ENCODE results near the gene VSIG2. TPM values are rescaled to one million over a fixed set of nuclear protein-coding genes. Genes with fewer than 3 reads are reported as not detected.

The VSIG2 gene
- polyA plus RNA-seq, 6 donors from 2014 or later = 0.29 TPM; not detected in 5

DNA sequence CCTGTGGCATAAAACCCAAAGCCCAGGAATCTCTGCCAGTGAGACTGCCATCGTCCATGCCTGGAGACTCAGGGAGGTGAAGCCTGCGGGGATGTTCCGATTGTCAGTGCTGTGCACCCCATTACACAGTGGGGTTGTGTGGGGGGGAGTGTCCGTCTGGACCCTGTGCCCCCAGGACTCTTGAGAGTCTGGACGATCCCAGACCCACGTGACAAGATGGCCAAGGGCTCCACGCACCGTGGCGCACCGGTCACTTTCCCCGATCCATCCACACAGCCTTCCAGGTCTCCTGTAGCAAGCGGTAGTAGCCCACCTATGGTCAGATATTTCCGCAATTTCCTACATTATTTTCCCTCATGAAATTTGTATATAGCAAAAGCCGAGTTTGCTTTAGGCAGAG is 33.3 kb downstream of the VSIG2 start:
- Mint-ChIP-seq H3K27ac (no peak overlapping the region), H3K27me3 (peaks cover 71 to 89% (median 73%) of the 10 kb centered on the region in 3 donors), H3K4me1 (peaks cover 39 to 50% (median 47%) of the 10 kb centered on the region in 3 donors), H3K36me3 (peaks cover 5 to 10% of the 10 kb centered on the region in 2 donors), H3K9me3 (no peaks in the 10 kb centered on the region), H3K4me3 (peak overlapping the region in 5 of 8 donors; percentile 17 to 78 (median 45))
- DNase-seq (no peak), ATAC-seq (ENCODE audit: low read depth in 2 of 2) (no peak)

DNA sequence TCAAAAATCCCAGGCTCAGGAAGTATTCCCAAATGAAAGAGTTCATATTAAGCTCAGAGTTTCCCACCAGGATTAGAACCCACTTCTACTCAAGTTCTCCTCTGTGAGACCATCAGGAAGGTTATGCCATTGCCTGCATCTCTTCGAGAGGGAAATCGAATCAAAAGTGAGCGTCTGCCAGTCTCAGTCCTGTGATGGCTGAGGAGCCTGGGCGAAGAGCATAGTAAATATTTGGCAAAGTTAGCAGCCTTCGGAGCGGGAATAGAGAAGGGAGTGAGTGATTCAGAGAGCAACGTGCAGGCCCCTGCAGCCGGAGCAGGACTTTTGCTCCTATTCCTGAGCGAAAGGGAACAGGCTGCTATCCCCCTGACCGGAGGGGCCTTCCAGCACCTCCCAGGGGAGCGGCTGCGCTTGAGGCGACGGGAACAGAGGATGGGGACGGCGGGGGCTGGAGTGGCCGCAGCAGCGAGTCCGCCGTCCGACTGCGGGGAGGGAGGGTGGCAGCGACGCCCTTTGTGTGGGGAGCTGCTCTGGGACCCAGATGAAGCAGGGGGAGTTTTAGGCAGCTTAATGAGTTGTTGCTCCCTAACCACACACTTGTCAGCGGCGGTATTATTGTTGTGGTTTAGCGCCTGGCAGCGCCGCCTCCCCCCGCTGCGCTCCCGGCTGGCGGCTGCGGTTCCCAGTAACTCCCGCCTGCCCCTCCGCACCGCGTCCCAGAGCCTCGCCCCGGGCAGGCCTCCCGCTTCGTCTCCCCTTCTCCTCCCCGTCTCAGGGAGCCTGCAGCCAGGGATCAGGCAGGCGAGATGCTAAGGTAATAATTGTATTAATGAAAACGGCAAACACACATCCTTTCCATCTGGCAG is 34.0 kb downstream of the VSIG2 start:
- DNase-seq (no peak), ATAC-seq (ENCODE audit: low read depth in 2 of 2) (peak; percentile 65 to 76)
- H3K4me1 Mint-ChIP-seq = peaks cover 34 to 42% (median 40%) of the 10 kb centered on the region in 3 donors
- H3K36me3 Mint-ChIP-seq = peaks cover 5 to 10% of the 10 kb centered on the region in 2 donors
- H3K27ac Mint-ChIP-seq = peak overlapping the region in 1 of 6 donors; percentile 57
- no peaks in the 10 kb centered on the region for H3K9me3 Mint-ChIP-seq
- H3K4me3 Mint-ChIP-seq = peak overlapping the region; percentile 66 to 90 (median 86)
- peaks cover 69 to 95% (median 76%) of the 10 kb centered on the region in 3 donors for H3K27me3 Mint-ChIP-seq

DNA sequence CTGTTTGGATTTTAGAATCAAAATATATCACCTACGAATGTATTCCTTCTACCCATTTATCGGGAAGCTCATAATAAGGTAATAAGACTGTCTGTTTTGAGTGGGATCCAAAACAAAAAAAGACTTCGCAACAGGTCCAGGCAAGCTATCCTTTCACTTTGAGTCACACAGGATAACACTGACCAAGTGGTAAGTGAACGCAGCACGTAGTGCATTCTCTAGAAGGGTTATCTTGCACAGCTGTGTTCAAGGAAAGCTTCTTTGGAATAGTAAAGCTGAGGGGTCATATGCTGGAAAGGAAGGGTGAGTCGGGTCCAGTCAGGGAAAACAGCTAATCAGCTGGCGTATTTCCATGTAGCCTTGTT is 34.7 kb downstream of the VSIG2 start:
- H3K27me3 Mint-ChIP-seq = peaks cover 63 to 88% (median 71%) of the 10 kb centered on the region in 3 donors

GRCh38 chr11:124716591-124716990 is 35.5 kb downstream of the VSIG2 start:
- peaks cover 20 to 28% (median 25%) of the 10 kb centered on the region in 3 donors for H3K4me1 Mint-ChIP-seq
- H3K27ac Mint-ChIP-seq = no peak overlapping the region
- peaks cover 54 to 80% (median 66%) of the 10 kb centered on the region in 3 donors for H3K27me3 Mint-ChIP-seq
- peak overlapping the region in 3 of 8 donors; percentile 13 to 42 (median 37) for H3K4me3 Mint-ChIP-seq
- no peak for DNase-seq
- H3K36me3 Mint-ChIP-seq = peaks cover 5 to 10% of the 10 kb centered on the region in 2 donors
- H3K9me3 Mint-ChIP-seq = no peaks in the 10 kb centered on the region
- ATAC-seq (ENCODE audit: low read depth in 2 of 2) = no peak

More for the DNA sequence above, 34.7 kb downstream of the VSIG2 start:
- peak overlapping the region; percentile 66 to 90 (median 86) for H3K4me3 Mint-ChIP-seq
- H3K36me3 Mint-ChIP-seq = peaks cover 5 to 10% of the 10 kb centered on the region in 2 donors
- H3K9me3 Mint-ChIP-seq = no peaks in the 10 kb centered on the region
- no peak for ATAC-seq (ENCODE audit: low read depth in 2 of 2)
- no peak for DNase-seq
- peaks cover 27 to 36% (median 33%) of the 10 kb centered on the region in 3 donors for H3K4me1 Mint-ChIP-seq
- H3K27ac Mint-ChIP-seq = no peak overlapping the region

DNA sequence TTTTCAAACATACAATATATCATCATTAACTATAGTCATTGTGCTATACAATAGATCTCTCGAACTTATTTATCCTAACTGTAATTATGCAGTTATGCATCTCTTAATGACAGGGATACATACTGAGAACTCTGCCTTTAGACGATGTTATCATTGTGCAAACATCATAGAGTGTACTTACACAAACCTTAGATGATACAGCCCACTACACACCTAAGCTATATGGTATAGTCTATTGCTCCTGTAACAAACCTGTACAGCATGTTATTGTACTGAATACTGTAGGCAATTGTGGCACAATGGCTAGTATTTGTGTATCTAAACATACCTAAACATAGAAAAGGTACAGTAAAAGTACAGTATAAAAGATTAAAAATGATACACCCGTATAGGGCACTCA is 39.7 kb downstream of the VSIG2 start:
- Mint-ChIP-seq H3K4me1 (peaks cover under 1 to 7% (median 1%) of the 10 kb centered on the region in 3 donors), H3K27me3 (peaks cover 28 to 45% (median 37%) of the 10 kb centered on the region in 3 donors)

DNA sequence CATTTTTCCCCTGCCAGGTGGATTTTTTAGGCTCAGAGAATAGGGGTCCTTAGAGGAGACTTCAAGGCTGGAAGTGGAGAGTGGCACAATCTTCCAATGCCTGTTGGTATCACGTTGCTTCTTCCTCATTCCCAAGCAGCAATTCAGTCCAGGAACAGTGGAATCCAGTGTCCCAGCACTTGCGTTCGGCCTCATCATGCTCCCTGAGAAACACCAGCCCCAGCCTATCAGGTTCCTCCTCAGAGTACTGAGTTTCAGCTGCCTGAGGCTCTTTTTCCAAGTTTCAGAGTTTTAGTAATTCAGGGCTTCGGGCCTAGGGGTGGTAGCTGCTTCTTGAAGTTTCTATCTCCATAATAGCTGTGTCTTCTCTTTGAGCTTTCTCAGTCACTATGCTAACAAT is 44.2 kb downstream of the VSIG2 start:
- peaks cover 18 to 20% of the 10 kb centered on the region in 2 donors for H3K36me3 Mint-ChIP-seq
- no peak overlapping the region for H3K27ac Mint-ChIP-seq
- DNase-seq (no peak), ATAC-seq (ENCODE audit: low read depth in 2 of 2) (no peak)
- no peaks in the 10 kb centered on the region for H3K4me1 Mint-ChIP-seq
- no peak overlapping the region for H3K4me3 Mint-ChIP-seq
- peaks cover 6 to 21% (median 8%) of the 10 kb centered on the region in 3 donors for H3K27me3 Mint-ChIP-seq
- H3K9me3 Mint-ChIP-seq = peaks cover 8 to 18% (median 15%) of the 10 kb centered on the region in 7 donors

More for the DNA sequence above, 39.7 kb downstream of the VSIG2 start:
- peaks cover 4 to 12% (median 7%) of the 10 kb centered on the region in 7 donors for H3K9me3 Mint-ChIP-seq
- no peak overlapping the region for H3K27ac Mint-ChIP-seq
- H3K36me3 Mint-ChIP-seq = peaks cover 13 to 24% of the 10 kb centered on the region in 2 donors
- no peak for DNase-seq
- H3K4me3 Mint-ChIP-seq = no peak overlapping the region
- no peak for ATAC-seq (ENCODE audit: low read depth in 2 of 2)

- no peak for DNase-seq
- Mint-ChIP-seq H3K27ac (no peak overlapping the region), H3K4me1 (peaks cover 0 to 12% (median 5%) of the 10 kb centered on the region in 3 donors), H3K36me3 (peaks cover 8 to 14% of the 10 kb centered on the region in 2 donors), H3K27me3 (peaks cover 0 to 22% (median 16%) of the 10 kb centered on the region in 3 donors), H3K4me3 (no peak overlapping the region), H3K9me3 (peaks cover 8 to 28% (median 14%) of the 10 kb centered on the region in 7 donors)
- no peak for ATAC-seq (ENCODE audit: low read depth in 2 of 2)
These were observed 52.0 kb downstream of the VSIG2 start for GRCh38 chr11:124700028-124700427.

- Mint-ChIP-seq H3K27me3 (peaks cover 0 to 22% (median 16%) of the 10 kb centered on the region in 3 donors), H3K36me3 (peaks cover 8 to 14% of the 10 kb centered on the region in 2 donors), H3K27ac (peak overlapping the region in 1 of 6 donors; percentile 15), H3K4me3 (no peak overlapping the region), H3K4me1 (peaks cover 0 to 12% (median 5%) of the 10 kb centered on the region in 3 donors), H3K9me3 (peaks cover 8 to 28% (median 14%) of the 10 kb centered on the region in 7 donors)
- DNase-seq = no peak
- ATAC-seq (ENCODE audit: low read depth in 2 of 2) = no peak
These were observed 52.5 kb downstream of the VSIG2 start for GRCh38 chr11:124699547-124699946.

Other genes starting within 250 kb of the VSIG2 start
- gene OR8B12, start 208.6 kb downstream of the VSIG2 start, polyA plus RNA-seq (ENCODE audit: low read depth in 6 of 6) = not detected
- gene OR8A1, start 182.3 kb downstream of the VSIG2 start, polyA plus RNA-seq (ENCODE audit: low read depth in 6 of 6) = not detected
- gene PANX3, start 140.8 kb downstream of the VSIG2 start, polyA plus RNA-seq (ENCODE audit: low read depth in 6 of 6) = not detected
- 10 to 100 TPM; 18.4 to 37.3 (median 26.6) TPM for gene TBRG1, start 129.4 kb downstream of the VSIG2 start, polyA plus RNA-seq (ENCODE audit: low read depth in 6 of 6)
- 1 to 10 TPM; 2.4 to 3.9 (median 3.2) TPM for gene SIAE, start 78.5 kb downstream of the VSIG2 start, polyA plus RNA-seq (ENCODE audit: low read depth in 6 of 6)
- 1 to 10 TPM in 5 of 6 donors, under 1 TPM in 1; 0.70 to 3.1 (median 1.7) TPM for gene SPA17, start 78.4 kb downstream of the VSIG2 start, polyA plus RNA-seq (ENCODE audit: low read depth in 6 of 6)
- 1 to 10 TPM; 1.3 to 8.3 (median 6.0) TPM for gene NRGN, start 12.3 kb downstream of the VSIG2 start, polyA plus RNA-seq (ENCODE audit: low read depth in 6 of 6)
- 10 to 100 TPM; 13.6 to 25.3 (median 19.1) TPM for gene ESAM, start 10.0 kb upstream of the VSIG2 start, polyA plus RNA-seq (ENCODE audit: low read depth in 6 of 6)
- gene MSANTD2, start 48.2 kb upstream of the VSIG2 start, polyA plus RNA-seq (ENCODE audit: low read depth in 6 of 6) = 1 to 10 TPM in 5 of 6 donors, not detected in 1; 2.5 to 8.1 (median 3.4) TPM
- gene ROBO3, start 113.2 kb upstream of the VSIG2 start, polyA plus RNA-seq (ENCODE audit: low read depth in 6 of 6) = 1 to 10 TPM in 1 of 6 donors, under 1 TPM in 3, not detected in 2; 0.21 to 2.0 (median 0.69) TPM
- not detected for gene ROBO4, start 145.6 kb upstream of the VSIG2 start, polyA plus RNA-seq (ENCODE audit: low read depth in 6 of 6)
- gene HEPN1, start 167.0 kb upstream of the VSIG2 start, polyA plus RNA-seq (ENCODE audit: low read depth in 6 of 6) = not detected
- gene HEPACAM, start 183.8 kb upstream of the VSIG2 start, polyA plus RNA-seq (ENCODE audit: low read depth in 6 of 6) = not detected
- 1 to 10 TPM in 1 of 6 donors, under 1 TPM in 4, not detected in 1; 0.33 to 1.5 (median 0.72) TPM for gene CCDC15, start 201.9 kb upstream of the VSIG2 start, polyA plus RNA-seq (ENCODE audit: low read depth in 6 of 6)

Measured in naive B cell (primary cell).